ENCODE data around the gene NEAT1.

NEAT1 gene

DNA sequence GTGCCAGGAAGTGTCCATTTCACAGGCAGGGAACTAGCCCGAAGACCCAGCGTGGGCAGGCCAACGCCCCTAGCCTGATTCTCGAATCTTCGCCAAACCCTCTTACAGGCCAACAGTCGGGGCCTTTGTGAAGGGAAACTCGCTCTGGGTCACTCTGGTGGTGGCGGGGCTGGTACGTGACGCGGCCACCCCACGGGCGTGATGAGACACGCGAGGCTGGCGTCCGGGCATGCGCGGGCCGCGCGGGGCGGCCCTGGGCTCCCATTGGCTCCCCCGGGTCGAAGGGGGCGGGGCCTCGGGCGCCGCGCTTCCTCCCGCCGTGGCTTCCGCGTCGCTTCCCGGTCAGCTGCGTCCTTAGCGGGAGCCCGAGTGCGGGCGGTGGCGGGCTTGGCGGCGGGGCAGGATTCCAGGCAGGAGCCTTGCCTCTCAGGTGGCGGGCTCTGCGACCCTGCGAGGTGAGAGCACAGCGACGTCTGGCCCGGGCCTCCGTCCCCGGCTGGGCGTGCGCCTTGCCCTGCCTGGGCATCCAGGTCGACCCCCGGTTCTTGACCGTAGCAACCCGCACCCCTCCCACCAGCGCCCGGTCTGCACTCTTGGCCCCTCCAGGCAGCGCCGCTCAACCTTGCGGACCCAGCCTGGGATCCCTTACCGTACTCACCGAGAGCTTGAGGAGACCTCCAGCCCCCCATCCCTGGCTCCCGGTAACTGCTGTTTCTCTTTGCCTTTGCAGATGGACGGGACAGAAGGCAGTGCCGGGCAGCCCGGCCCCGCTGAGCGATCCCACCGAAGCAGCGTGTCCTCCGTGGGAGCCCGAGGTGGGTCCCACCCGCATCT, 36.1 kb upstream of the NEAT1 start, which contains the start of gene FRMD8:
FRMD8 (plus strand) TSS at position 331 of the 834 bp plus-strand sequence; CDS start at position 731, 400 bp downstream.
- H3K9ac ChIP-seq (ENCODE audit: low read depth, low read length, poor library complexity), result peak within 1 kb of the TSS; percentile 98
- peaks cover 28 to 33% of the 10 kb centered on the region in 2 donors for H3K4me1 ChIP-seq (ENCODE audit: control insufficient read depth in 2 of 2, insufficient read depth in 1 of 2, low read depth in 1 of 2, low read length in 2 of 2)
- WGBS, 2 donors (ENCODE audit: extremely low coverage in 2 of 2, insufficient read length in 2 of 2, insufficient replicate concordance in 1 of 2), result no CpG with 5 or more reads among the region's 76 CpGs
- H2BK5ac ChIP-seq (ENCODE audit: low read length), result peak within 1 kb of the TSS; percentile 96
- H3K79me1 ChIP-seq (ENCODE audit: low read depth, low read length), result no peaks in the 10 kb centered on the region
- H3K23ac ChIP-seq (ENCODE audit: low read depth, low read length, poor library complexity), result peak within 1 kb of the TSS; percentile 89
- DNase-seq (ENCODE audit: low spot score), result peak; percentile 77
- H3K4ac ChIP-seq (ENCODE audit: low read length), result no peak within 1 kb of the TSS
- H4K8ac ChIP-seq (ENCODE audit: low read depth, low read length), result peak within 1 kb of the TSS; percentile 97
- H2AK5ac ChIP-seq (ENCODE audit: low read depth, low read length), result peak within 1 kb of the TSS; percentile 87
- H3K4me2 ChIP-seq (ENCODE audit: insufficient read depth, low read length, poor library complexity, severe bottlenecking), result peak within 1 kb of the TSS; percentile 99
- H3K4me3 ChIP-seq (ENCODE audit: low read length in 2 of 2), result peak within 1 kb of the TSS; percentile 70 to 85
- peak within 1 kb of the TSS; percentile 97 for H3K14ac ChIP-seq (ENCODE audit: low read length)
- H2BK120ac ChIP-seq (ENCODE audit: low read depth, low read length), result peak within 1 kb of the TSS; percentile 92
- H4K91ac ChIP-seq (ENCODE audit: low read depth, low read length, poor library complexity), result no peak within 1 kb of the TSS
- H3K9me3 ChIP-seq (replicated peaks in 1 of 2; ENCODE audit: control insufficient read depth in 2 of 2, insufficient read depth in 1 of 2, low read depth in 1 of 2, low read length in 2 of 2), result no peaks in the 10 kb centered on the region
- H3K18ac ChIP-seq (ENCODE audit: low read length), result peak within 1 kb of the TSS; percentile 95
- H3K27me3 ChIP-seq (ENCODE audit: control insufficient read depth in 3 of 3, insufficient read depth in 3 of 3, low read depth in 1 of 3, low read length in 3 of 3), result no peaks in the 10 kb centered on the region
- no peak within 1 kb of the TSS for H3K27ac ChIP-seq (replicated peaks; ENCODE audit: low read length)
- peak within 1 kb of the TSS; percentile 76 for H2BK15ac ChIP-seq (ENCODE audit: low read length)
- no peak within 1 kb of the TSS for H2BK12ac ChIP-seq (ENCODE audit: low read length)
- H2AFZ ChIP-seq (ENCODE audit: low read length), result peak within 1 kb of the TSS; percentile 82
- peaks cover 0 to 4% of the 10 kb centered on the region in 2 donors for H3K36me3 ChIP-seq (replicated peaks in 1 of 2; ENCODE audit: control insufficient read depth in 2 of 2, insufficient read depth in 2 of 2, low read length in 2 of 2)

GRCh38 chr11:65388731-65389130, 33.9 kb upstream of the NEAT1 start:
- H3K4me1 ChIP-seq (ENCODE audit: control insufficient read depth in 2 of 2, insufficient read depth in 1 of 2, low read depth in 1 of 2, low read length in 2 of 2), result peaks cover 16 to 18% of the 10 kb centered on the region in 2 donors

DNA sequence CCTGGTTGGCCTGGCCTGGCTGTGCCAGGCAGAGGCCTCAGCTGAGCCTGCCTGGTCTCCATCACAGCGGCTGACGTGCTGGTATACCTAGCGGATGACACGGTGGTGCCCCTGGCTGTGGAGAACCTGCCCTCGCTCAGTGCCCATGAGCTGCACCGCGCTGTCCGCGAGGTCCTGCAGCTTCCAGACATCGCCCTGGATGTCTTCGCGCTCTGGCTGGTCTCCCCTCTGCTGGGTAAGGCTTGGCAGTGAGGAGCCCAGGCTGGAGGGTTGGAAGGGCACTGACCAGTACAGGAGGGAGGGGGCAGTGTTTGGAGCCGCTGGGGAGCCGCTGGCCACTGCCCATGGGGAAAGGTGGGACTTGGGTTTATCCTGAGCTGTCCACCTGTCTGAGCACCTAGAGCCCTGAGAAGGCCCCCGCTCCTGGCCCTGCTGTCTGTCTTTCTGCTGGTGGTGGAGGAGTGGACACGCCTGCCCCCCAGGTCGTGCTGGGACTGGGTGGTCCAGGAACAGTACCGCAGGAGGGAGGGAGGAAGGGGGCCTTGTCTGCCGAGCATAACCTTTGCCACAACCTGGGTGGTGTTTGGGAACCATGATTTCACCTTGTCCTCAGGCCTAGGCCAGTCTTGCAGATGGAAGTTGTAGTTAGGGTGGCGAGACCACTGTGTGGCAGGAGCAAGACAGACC, 33.2 kb upstream of the NEAT1 start:
- H3K79me1 ChIP-seq (ENCODE audit: low read depth, low read length), result peaks cover 8% of the 10 kb centered on the region
- H3K27me3 ChIP-seq (ENCODE audit: control insufficient read depth in 3 of 3, insufficient read depth in 3 of 3, low read depth in 1 of 3, low read length in 3 of 3), result no peaks in the 10 kb centered on the region
- H3K9me3 ChIP-seq (replicated peaks in 1 of 2; ENCODE audit: control insufficient read depth in 2 of 2, insufficient read depth in 1 of 2, low read depth in 1 of 2, low read length in 2 of 2), result peaks cover 0 to 2% of the 10 kb centered on the region in 2 donors
- peak overlapping the region; percentile 43 for H2BK5ac ChIP-seq (ENCODE audit: low read length)
- no peak overlapping the region for H4K91ac ChIP-seq (ENCODE audit: low read depth, low read length, poor library complexity)
- peak overlapping the region; percentile 89 for H2AK5ac ChIP-seq (ENCODE audit: low read depth, low read length)
- whole genome bisulfite sequencing, 2 donors (ENCODE audit: extremely low coverage in 2 of 2, insufficient read length in 2 of 2, insufficient replicate concordance in 1 of 2), result no CpG with 5 or more reads among the region's 20 CpGs
- H3K18ac ChIP-seq (ENCODE audit: low read length), result peak overlapping the region; percentile 11
- H3K4me3 ChIP-seq (ENCODE audit: low read length in 2 of 2), result peak overlapping the region in 1 of 2 donors; percentile 47
- H3K36me3 ChIP-seq (replicated peaks in 1 of 2; ENCODE audit: control insufficient read depth in 2 of 2, insufficient read depth in 2 of 2, low read length in 2 of 2), result peaks cover 0 to 6% of the 10 kb centered on the region in 2 donors
- peak overlapping the region; percentile 34 for H3K23ac ChIP-seq (ENCODE audit: low read depth, low read length, poor library complexity)
- no peak overlapping the region for H3K14ac ChIP-seq (ENCODE audit: low read length)
- no peak overlapping the region for H2BK15ac ChIP-seq (ENCODE audit: low read length)
- no peak overlapping the region for H3K4me2 ChIP-seq (ENCODE audit: insufficient read depth, low read length, poor library complexity, severe bottlenecking)
- no peak for DNase-seq (ENCODE audit: low spot score)
- H2AFZ ChIP-seq (ENCODE audit: low read length), result no peak overlapping the region
- H3K9ac ChIP-seq (ENCODE audit: low read depth, low read length, poor library complexity), result no peak overlapping the region
- no peak overlapping the region for H2BK12ac ChIP-seq (ENCODE audit: low read length)
- H3K4ac ChIP-seq (ENCODE audit: low read length), result no peak overlapping the region
- H3K4me1 ChIP-seq (ENCODE audit: control insufficient read depth in 2 of 2, insufficient read depth in 1 of 2, low read depth in 1 of 2, low read length in 2 of 2), result peaks cover 16 to 18% of the 10 kb centered on the region in 2 donors
- no peak overlapping the region for H2BK120ac ChIP-seq (ENCODE audit: low read depth, low read length)
- no peak overlapping the region for H3K27ac ChIP-seq (replicated peaks; ENCODE audit: low read length)
- no peak overlapping the region for H4K8ac ChIP-seq (ENCODE audit: low read depth, low read length)

More at GRCh38 chr11:65388731-65389130, 33.9 kb upstream of the NEAT1 start:
- Histone ChIP-seq H3K27me3 (ENCODE audit: control insufficient read depth in 3 of 3, insufficient read depth in 3 of 3, low read depth in 1 of 3, low read length in 3 of 3) (no peaks in the 10 kb centered on the region), H2BK120ac (ENCODE audit: low read depth, low read length) (no peak overlapping the region), H2BK12ac (ENCODE audit: low read length) (no peak overlapping the region), H2BK15ac (ENCODE audit: low read length) (no peak overlapping the region), H3K9ac (ENCODE audit: low read depth, low read length, poor library complexity) (no peak overlapping the region), H3K9me3 (replicated peaks in 1 of 2; ENCODE audit: control insufficient read depth in 2 of 2, insufficient read depth in 1 of 2, low read depth in 1 of 2, low read length in 2 of 2) (peaks cover 0 to 2% of the 10 kb centered on the region in 2 donors), H3K79me1 (ENCODE audit: low read depth, low read length) (peaks cover 3% of the 10 kb centered on the region), H2BK5ac (ENCODE audit: low read length) (no peak overlapping the region), H2AFZ (ENCODE audit: low read length) (no peak overlapping the region), H4K8ac (ENCODE audit: low read depth, low read length) (no peak overlapping the region), H4K91ac (ENCODE audit: low read depth, low read length, poor library complexity) (no peak overlapping the region), H3K27ac (replicated peaks; ENCODE audit: low read length) (no peak overlapping the region), H3K4me2 (ENCODE audit: insufficient read depth, low read length, poor library complexity, severe bottlenecking) (no peak overlapping the region), H3K4me3 (ENCODE audit: low read length in 2 of 2) (peak overlapping the region in 1 of 2 donors; percentile 6), H3K14ac (ENCODE audit: low read length) (no peak overlapping the region), H3K4ac (ENCODE audit: low read length) (no peak overlapping the region), H3K23ac (ENCODE audit: low read depth, low read length, poor library complexity) (no peak overlapping the region), H3K36me3 (replicated peaks in 1 of 2; ENCODE audit: control insufficient read depth in 2 of 2, insufficient read depth in 2 of 2, low read length in 2 of 2) (peaks cover 0 to 4% of the 10 kb centered on the region in 2 donors), H3K18ac (ENCODE audit: low read length) (no peak overlapping the region), H2AK5ac (ENCODE audit: low read depth, low read length) (no peak overlapping the region)
- DNase-seq (ENCODE audit: low spot score), result no peak
- no CpG with 5 or more reads among the region's 4 CpGs for WGBS, 2 donors (ENCODE audit: extremely low coverage in 2 of 2, insufficient read length in 2 of 2, insufficient replicate concordance in 1 of 2)

Measured in neuronal stem cell (in vitro differentiated cells).